RWPE1 (cell line): ENCODE data around the gene NARS2.

Experiments
- CTCF ChIA-PET: fragments of 350-600 bp; sonication (Branson Sonifier 250); formaldehyde crosslinking; extraction: SDS; loops from one replicate; lab custom pipeline; 2021; lab: Yijun Ruan, JAX
- POLR2A ChIA-PET: fragments of 400-600 bp; formaldehyde crosslinking; extraction: SDS; loops from one replicate; lab custom pipeline; 2020; ENCODE audit warnings: antibody characterized with exemption; ENCODE audit not compliant: low non-redundant PET; lab: Yijun Ruan, JAX
- DNase-seq: peaks from one replicate; pipeline ENCODE4 v3.0.0; 2012; ENCODE audit warnings: low spot score
- H3K27ac ChIP-seq: fragments of 450-650 bp; 2 replicates; pipeline ENCODE4 v1.5.1; 2017
- CTCF ChIP-seq: fragments of 450-650 bp; conservative IDR thresholded peaks from 2 replicates; pipeline ENCODE4 v1.5.1; 2017; ENCODE audit warnings: low read depth, mild to moderate bottlenecking

Gene NARS2

GRCh38 chr11:78489184-78489583 lies 85.5 kb downstream of the NARS2 start:
- TF ChIP-seq CTCF = no peak
- DNase-seq = no peak
- ChIA-PET POLR2A (no interaction called here), CTCF (no interaction called here)
- H3K27ac ChIP-seq = no peak overlapping the region

- ChIA-PET CTCF (no interaction called here), POLR2A (no interaction called here)
- no peak for TF ChIP-seq CTCF
Observed at GRCh38 chr11:78478536-78478935, 96.1 kb downstream of the NARS2 start.

GRCh38 chr11:78476066-78476465 lies 98.6 kb downstream of the NARS2 start:
- ChIA-PET CTCF (no interaction called here), POLR2A (no interaction called here)
- no peak for TF ChIP-seq CTCF
- peak; percentile 23 for DNase-seq
- H3K27ac ChIP-seq = no peak overlapping the region

More at GRCh38 chr11:78478536-78478935, 96.1 kb downstream of the NARS2 start:
- no peak overlapping the region for H3K27ac ChIP-seq
- no peak for DNase-seq

GRCh38 chr11:78474451-78474850 lies 100.2 kb downstream of the NARS2 start:
- DNase-seq = no peak
- ChIA-PET POLR2A (no interaction called here), CTCF (no interaction called here)
- no peak overlapping the region for H3K27ac ChIP-seq
- no peak for TF ChIP-seq CTCF

- no peak for TF ChIP-seq CTCF
- no peak for DNase-seq
- ChIA-PET CTCF (interaction anchor here (1.0 kb wide), 1 partner anchor 25 kb away, joined by 4 read pairs; no protein-coding TSS in a partner anchor), POLR2A (no interaction called here)
- H3K27ac ChIP-seq = no peak overlapping the region
Observed at GRCh38 chr11:78472905-78473304, 101.8 kb downstream of the NARS2 start.

- H3K27ac ChIP-seq = no peak overlapping the region
- DNase-seq = no peak
- no peak for TF ChIP-seq CTCF
- ChIA-PET POLR2A (no interaction called here), CTCF (no interaction called here)
Observed at GRCh38 chr11:78472382-78472781, 102.3 kb downstream of the NARS2 start.
